DOHH2 (cell line): ENCODE data around the gene NFE2L3.

Source experiments
- H3F3A ChIP-seq: fragments of 200-600 bp; sonication (generic), shearing (Covaris generic); 2 replicates; pipeline ENCODE4 v1.6.0; 2016; ENCODE audit warnings: antibody characterized with exemption, mild to moderate bottlenecking; ENCODE audit not compliant: control insufficient read depth, insufficient read depth
- H3K27ac ChIP-seq: fragments of 200-600 bp; sonication (generic); 2 replicates; pipeline ENCODE4 v1.5.1; 2014; ENCODE audit warnings: low read depth, mild to moderate bottlenecking, low read length, moderate library complexity
- H3K27me3 ChIP-seq: fragments of 200-600 bp; sonication (generic); 2 replicates; pipeline ENCODE4 v1.6.1; 2014; ENCODE audit warnings: mild to moderate bottlenecking, low read length, mixed read lengths; ENCODE audit not compliant: control insufficient read depth
- H3K36me3 ChIP-seq: fragments of 200-600 bp; sonication (generic); 2 replicates; pipeline ENCODE4 v1.6.1; 2014; ENCODE audit warnings: mild to moderate bottlenecking, low read length, moderate library complexity, mixed read lengths; ENCODE audit not compliant: control insufficient read depth
- H3K4me1 ChIP-seq: fragments of 200-600 bp; sonication (generic); 2 replicates; pipeline ENCODE4 v1.6.1; 2014; ENCODE audit warnings: mild to moderate bottlenecking, low read length, mixed read lengths; ENCODE audit not compliant: control insufficient read depth
- H3K4me2 ChIP-seq: fragments of 200-600 bp; sonication (generic); 2 replicates; pipeline ENCODE4 v1.6.0; 2014; ENCODE audit warnings: mild to moderate bottlenecking, low read length, moderate library complexity
- H3K4me3 ChIP-seq: fragments of 200-600 bp; sonication (generic); 2 replicates; pipeline ENCODE4 v1.5.1; 2014; ENCODE audit warnings: mild to moderate bottlenecking, low read length, mixed read lengths
- H3K79me2 ChIP-seq: fragments of 200-600 bp; sonication (generic); 2 replicates; pipeline ENCODE4 v1.6.1; 2014; ENCODE audit warnings: mild to moderate bottlenecking, low read length, mixed read lengths; ENCODE audit not compliant: control insufficient read depth
- H3K9me2 ChIP-seq: fragments of 200-600 bp; sonication (generic); replicated peaks from 2 replicates; pipeline ENCODE4 v1.6.1; 2014; ENCODE audit warnings: mild to moderate bottlenecking, low read length, mixed read lengths; ENCODE audit not compliant: control insufficient read depth
- H3K9me3 ChIP-seq: fragments of 200-600 bp; sonication (generic); 2 replicates; pipeline ENCODE4 v1.6.1; 2014; ENCODE audit warnings: antibody characterized with exemption, low read length, mixed read lengths; ENCODE audit not compliant: control insufficient read depth, insufficient read depth
- H4K20me1 ChIP-seq: fragments of 200-600 bp; sonication (generic); 2 replicates; pipeline ENCODE4 v1.6.0; 2014; ENCODE audit warnings: low read depth, mild to moderate bottlenecking, antibody characterized with exemption, low read length, moderate library complexity; ENCODE audit not compliant: control insufficient read depth, insufficient read depth
- EZH2phosphoT487 ChIP-seq: fragments of 200-600 bp; sonication (generic); IDR thresholded peaks from 2 replicates; pipeline ENCODE4 v1.6.1; 2017; ENCODE audit warnings: borderline replicate concordance, mild to moderate bottlenecking, antibody characterized with exemption, low read length, moderate library complexity, mixed read lengths
- TF ChIP-seq, protein P1 (sequence below): fragments of 200-600 bp; sonication (generic); IDR thresholded peaks from one replicate; pipeline ENCODE4 v1.5.1; 2014; ENCODE audit warnings: antibody characterized with exemption, mild to moderate bottlenecking, low read depth, low read length; ENCODE audit not compliant: poor library complexity, severe bottlenecking

Gene NFE2L3, protein sequence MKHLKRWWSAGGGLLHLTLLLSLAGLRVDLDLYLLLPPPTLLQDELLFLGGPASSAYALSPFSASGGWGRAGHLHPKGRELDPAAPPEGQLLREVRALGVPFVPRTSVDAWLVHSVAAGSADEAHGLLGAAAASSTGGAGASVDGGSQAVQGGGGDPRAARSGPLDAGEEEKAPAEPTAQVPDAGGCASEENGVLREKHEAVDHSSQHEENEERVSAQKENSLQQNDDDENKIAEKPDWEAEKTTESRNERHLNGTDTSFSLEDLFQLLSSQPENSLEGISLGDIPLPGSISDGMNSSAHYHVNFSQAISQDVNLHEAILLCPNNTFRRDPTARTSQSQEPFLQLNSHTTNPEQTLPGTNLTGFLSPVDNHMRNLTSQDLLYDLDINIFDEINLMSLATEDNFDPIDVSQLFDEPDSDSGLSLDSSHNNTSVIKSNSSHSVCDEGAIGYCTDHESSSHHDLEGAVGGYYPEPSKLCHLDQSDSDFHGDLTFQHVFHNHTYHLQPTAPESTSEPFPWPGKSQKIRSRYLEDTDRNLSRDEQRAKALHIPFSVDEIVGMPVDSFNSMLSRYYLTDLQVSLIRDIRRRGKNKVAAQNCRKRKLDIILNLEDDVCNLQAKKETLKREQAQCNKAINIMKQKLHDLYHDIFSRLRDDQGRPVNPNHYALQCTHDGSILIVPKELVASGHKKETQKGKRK

DNA sequence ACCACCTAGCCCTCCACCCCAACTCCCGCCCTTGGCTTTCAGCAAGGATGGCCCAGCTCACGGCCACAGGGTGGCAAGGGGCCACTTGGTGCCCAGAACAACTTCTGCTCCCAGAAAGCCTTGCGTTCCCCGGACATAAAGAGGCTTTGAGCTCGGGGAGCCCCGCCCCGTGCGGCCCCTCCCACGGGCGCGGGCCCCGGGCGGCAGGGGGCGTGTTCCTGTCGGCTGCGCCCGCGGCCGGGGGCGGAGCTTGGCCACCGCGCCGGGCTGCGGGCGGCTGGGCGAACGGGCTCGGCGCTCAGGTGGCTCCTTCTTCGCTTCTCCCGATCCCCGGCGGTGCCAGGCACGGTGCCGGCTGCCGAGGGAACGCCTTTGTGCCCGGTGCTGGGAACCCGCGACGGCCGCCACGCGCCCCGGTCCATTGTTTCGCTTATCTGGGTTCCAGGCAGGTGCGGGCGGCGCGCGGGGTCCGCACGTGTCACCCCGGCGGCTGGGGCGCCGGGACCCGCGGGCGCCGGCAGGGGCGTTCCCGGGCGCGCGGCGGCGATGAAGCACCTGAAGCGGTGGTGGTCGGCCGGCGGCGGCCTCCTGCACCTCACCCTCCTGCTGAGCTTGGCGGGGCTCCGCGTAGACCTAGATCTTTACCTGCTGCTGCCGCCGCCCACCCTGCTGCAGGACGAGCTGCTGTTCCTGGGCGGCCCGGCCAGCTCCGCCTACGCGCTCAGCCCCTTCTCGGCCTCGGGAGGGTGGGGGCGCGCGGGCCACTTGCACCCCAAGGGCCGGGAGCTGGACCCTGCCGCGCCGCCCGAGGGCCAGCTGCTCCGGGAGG, at the start of gene NFE2L3:
Gene NFE2L3 (plus strand): TSS at position 246 of the 829 bp plus-strand sequence. CDS start 301 bp downstream, at position 547.
- H3K4me3 ChIP-seq: peak within 1 kb of the TSS; percentile 74
- peaks cover 54% of the 10 kb centered on the region for H3K4me1 ChIP-seq
- TF ChIP-seq, protein P1, sequence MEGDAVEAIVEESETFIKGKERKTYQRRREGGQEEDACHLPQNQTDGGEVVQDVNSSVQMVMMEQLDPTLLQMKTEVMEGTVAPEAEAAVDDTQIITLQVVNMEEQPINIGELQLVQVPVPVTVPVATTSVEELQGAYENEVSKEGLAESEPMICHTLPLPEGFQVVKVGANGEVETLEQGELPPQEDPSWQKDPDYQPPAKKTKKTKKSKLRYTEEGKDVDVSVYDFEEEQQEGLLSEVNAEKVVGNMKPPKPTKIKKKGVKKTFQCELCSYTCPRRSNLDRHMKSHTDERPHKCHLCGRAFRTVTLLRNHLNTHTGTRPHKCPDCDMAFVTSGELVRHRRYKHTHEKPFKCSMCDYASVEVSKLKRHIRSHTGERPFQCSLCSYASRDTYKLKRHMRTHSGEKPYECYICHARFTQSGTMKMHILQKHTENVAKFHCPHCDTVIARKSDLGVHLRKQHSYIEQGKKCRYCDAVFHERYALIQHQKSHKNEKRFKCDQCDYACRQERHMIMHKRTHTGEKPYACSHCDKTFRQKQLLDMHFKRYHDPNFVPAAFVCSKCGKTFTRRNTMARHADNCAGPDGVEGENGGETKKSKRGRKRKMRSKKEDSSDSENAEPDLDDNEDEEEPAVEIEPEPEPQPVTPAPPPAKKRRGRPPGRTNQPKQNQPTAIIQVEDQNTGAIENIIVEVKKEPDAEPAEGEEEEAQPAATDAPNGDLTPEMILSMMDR: no peak
- TF ChIP-seq EZH2phosphoT487: no peak
- peaks cover 51% of the 10 kb centered on the region for H3K79me2 ChIP-seq
- peaks cover 22% of the 10 kb centered on the region for H3F3A ChIP-seq
- H3K27me3 ChIP-seq: no peaks in the 10 kb centered on the region
- H3K36me3 ChIP-seq: 0 out of 2 replicates have a peak, but pooled peaks cover 5% of the 10 kb centered on the region
- H3K27ac ChIP-seq: peak within 1 kb of the TSS; percentile 17; the same call in 1 of the 2 replicates
- H3K4me2 ChIP-seq: peak within 1 kb of the TSS; percentile 97
- H3K9me3 ChIP-seq: peaks cover under 1% of the 10 kb centered on the region; the same call in 1 of the 2 replicates
- H3K9me2 ChIP-seq: no peaks in the 10 kb centered on the region; the same call in 1 of the 2 replicates
- H4K20me1 ChIP-seq: no peaks in the 10 kb centered on the region

DNA sequence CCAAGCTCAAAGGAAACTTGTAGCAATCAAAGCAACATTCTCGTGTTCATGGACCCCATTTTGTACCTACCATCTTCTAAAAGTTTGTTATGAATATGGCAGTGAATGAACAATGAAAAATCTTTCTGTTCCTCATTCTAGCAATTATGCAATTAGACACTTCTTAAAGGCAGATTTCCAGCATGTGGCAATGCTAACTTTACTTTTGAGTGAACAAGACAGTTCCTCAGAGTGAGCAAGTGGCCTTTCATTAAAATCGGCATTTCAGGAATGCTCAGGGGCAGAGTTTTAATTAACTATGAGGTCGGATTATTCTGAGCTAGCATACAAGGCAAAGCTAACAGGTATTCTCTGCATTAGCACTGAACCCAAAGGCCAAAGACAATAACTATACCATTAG, 48.4 kb upstream of the NFE2L3 start:
- Histone ChIP-seq H3K4me2 (peak overlapping the region; percentile 45), H3K27me3 (no peaks in the 10 kb centered on the region), H3K9me3 (no peaks in the 10 kb centered on the region), H3K27ac (no peak overlapping the region), H3K36me3 (peaks cover 12% of the 10 kb centered on the region; the same call in 1 of the 2 replicates), H3K4me3 (peak overlapping the region; percentile 26; the same call in 1 of the 2 replicates), H3K9me2 (no peaks in the 10 kb centered on the region), H4K20me1 (no peaks in the 10 kb centered on the region), H3K4me1 (peaks cover 44% of the 10 kb centered on the region), H3F3A (peaks cover 21% of the 10 kb centered on the region), H3K79me2 (peaks cover 16% of the 10 kb centered on the region)
- TF ChIP-seq, protein P1: no peak
- TF ChIP-seq EZH2phosphoT487: no peak

DNA sequence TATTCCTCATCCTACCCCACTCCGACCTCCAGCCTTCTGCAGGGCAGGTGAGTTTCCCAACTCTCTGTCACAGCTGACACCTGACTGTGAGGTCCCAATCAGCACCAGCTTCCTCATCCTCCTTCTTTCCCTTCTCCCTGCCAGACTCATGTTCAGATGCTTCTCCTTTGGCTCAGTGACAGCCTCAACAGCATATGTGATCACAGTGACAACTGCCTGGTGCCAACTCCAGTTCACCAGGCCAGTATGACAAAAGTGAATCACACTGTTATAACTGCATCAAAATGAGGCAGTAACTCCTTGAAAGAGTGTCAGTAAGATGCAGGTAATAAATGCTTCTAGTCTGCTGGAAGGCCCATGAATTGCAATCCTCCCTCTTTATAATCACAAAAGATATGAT, 46.8 kb upstream of the NFE2L3 start:
- Histone ChIP-seq H3K27ac (no peak overlapping the region), H3K9me2 (no peaks in the 10 kb centered on the region), H4K20me1 (no peaks in the 10 kb centered on the region), H3K79me2 (peaks cover 16% of the 10 kb centered on the region), H3K9me3 (no peaks in the 10 kb centered on the region), H3K4me1 (peaks cover 36% of the 10 kb centered on the region), H3F3A (peaks cover 14% of the 10 kb centered on the region), H3K36me3 (peaks cover 12% of the 10 kb centered on the region; the same call in 1 of the 2 replicates), H3K4me2 (no peak overlapping the region), H3K4me3 (no peak overlapping the region), H3K27me3 (no peaks in the 10 kb centered on the region)
- TF ChIP-seq, protein P1: no peak
- no peak for TF ChIP-seq EZH2phosphoT487
